Lung (tissue), 12 donors: ENCODE results near the gene GPS1. TPM values are rescaled to one million over a fixed set of nuclear protein-coding genes. Genes with fewer than 3 reads are reported as not detected.
A peak's percentile ranks its signal among the peaks of the same experiment; 100 is the strongest.

Source experiments
- ATAC-seq: fragments of 200-7000 bp; cut with Tn5 transposase; one replicate; pipeline ENCODE4 v1.9.1; 2020; ENCODE audit warnings: moderate number of reproducible peaks; ENCODE audit not compliant: insufficient read depth, low FRiP score
- DNase-seq, 3 donors: peaks; one replicate each; pipeline ENCODE4 v3.0.0-alpha.2; 2013 to 2017
- H3K27ac ChIP-seq, 2 donors: one replicate each; pipeline ENCODE4 v1.5.1; 2013; ENCODE audit warnings: mild to moderate bottlenecking in 2 of 2, moderate library complexity in 2 of 2, control low read depth in 1 of 2, inconsistent platforms in 1 of 2, low read depth in 1 of 2, low read length in 1 of 2
- H3K27me3 ChIP-seq, 3 donors: one replicate each; pipeline ENCODE4 v1.5.1; 2013; ENCODE audit warnings: low read length in 2 of 3; ENCODE audit not compliant: control insufficient read depth in 3 of 3, insufficient read depth in 3 of 3
- H3K36me3 ChIP-seq, 4 donors: one replicate each; pipeline ENCODE4 v1.5.1; 2013; ENCODE audit warnings: low read length in 4 of 4, mild to moderate bottlenecking in 1 of 4, moderate library complexity in 1 of 4; ENCODE audit not compliant: control insufficient read depth in 4 of 4, insufficient read depth in 4 of 4
- H3K4me1 ChIP-seq, 5 donors: one replicate each; pipeline ENCODE4 v1.5.1; 2013; ENCODE audit warnings: low read length in 5 of 5, mild to moderate bottlenecking in 2 of 5, moderate library complexity in 1 of 5; ENCODE audit not compliant: control insufficient read depth in 5 of 5, insufficient read depth in 5 of 5
- H3K4me3 ChIP-seq: one replicate; pipeline ENCODE4 v1.5.1; 2013; ENCODE audit warnings: mild to moderate bottlenecking, control low read depth, moderate library complexity
- H3K9ac ChIP-seq, 2 donors: one replicate each; pipeline ENCODE4 v1.5.1; 2013; ENCODE audit warnings: low read length in 2 of 2, control low read depth in 1 of 2; ENCODE audit not compliant: insufficient read depth in 1 of 2
- H3K9me3 ChIP-seq, 4 donors: one replicate each; pipeline ENCODE4 v1.5.1; 2013; ENCODE audit warnings: low read length in 3 of 4, mild to moderate bottlenecking in 1 of 4, moderate library complexity in 1 of 4; ENCODE audit not compliant: control insufficient read depth in 4 of 4, insufficient read depth in 3 of 4
- CTCF ChIP-seq: IDR thresholded peaks from 2 replicates; pipeline ENCODE4 v1.5.1; 2012; ENCODE audit warnings: mild to moderate bottlenecking; ENCODE audit errors: control extremely low read depth, extremely low read depth
- WGBS, 2 donors: extraction: QIAGEN DNeasy Blood & Tissue Kit; methylation state at CpG; one replicate each; pipeline ENCODE4 v1.1.7; 2013; 5-methylcytosine and 5-hydroxymethylcytosine counted together
- polyA plus RNA-seq, 2 donors: library from polyadenylated mRNA; stranded (reverse); fragments of 200-250 nt; gene quantifications; one replicate each; pipeline ENCODE4 v1.2.1, GENCODE V29; 2013
- total RNA-seq, 2 donors: library from RNA; depleted of rRNA in 1 of 2; stranded (reverse); fragments of >200 nt in 1 of 2; gene quantifications; one replicate each; pipeline ENCODE4 v1.2.1, GENCODE V29; 2014 to 2021
- donor health status: control.
- donor health status: control.
- donor health status: Bipolar disorder and iron deficiency.
- donor health status: healthy.
- donor health status: DM: yes; HTN: yes; CAD: no.

GPS1 gene
- total and polyA plus RNA-seq, 4 donors, result 71.0 to 102 (median 89.4) TPM

- Histone ChIP-seq H3K36me3 (peaks cover 0 to 27% (median 0%) of the 10 kb centered on the region in 4 donors), H3K4me3 (no peak overlapping the region), H3K27ac (peak overlapping the region; percentile 23 to 73), H3K27me3 (no peaks in the 10 kb centered on the region), H3K9ac (peak overlapping the region in 1 of 2 donors; percentile 39), H3K9me3 (no peaks in the 10 kb centered on the region), H3K4me1 (peaks cover 0 to 27% (median 0%) of the 10 kb centered on the region in 5 donors)
- WGBS, 2 donors, result 53 to 55% methylated on average over 15 to 22 of the region's 22 CpGs
- no peak for ATAC-seq
- TF ChIP-seq CTCF, result no peak
- DNase-seq, result peak in 2 of 3 donors; percentile 48 to 51
Observed at GRCh38 chr17:82013341-82013740, 38.4 kb upstream of the GPS1 start.

- 75 to 89% methylated on average over 16 of the region's 16 CpGs for WGBS, 2 donors
- Histone ChIP-seq H3K36me3 (peaks cover 0 to 30% (median 0%) of the 10 kb centered on the region in 4 donors), H3K27me3 (no peaks in the 10 kb centered on the region), H3K4me3 (no peak overlapping the region), H3K9me3 (no peaks in the 10 kb centered on the region), H3K27ac (peak overlapping the region; percentile 23 to 73), H3K9ac (no peak overlapping the region), H3K4me1 (peaks cover 0 to 27% (median 0%) of the 10 kb centered on the region in 5 donors)
- no peak for DNase-seq
- no peak for ATAC-seq
- TF ChIP-seq CTCF, result no peak
Observed at GRCh38 chr17:82013772-82014321, 37.9 kb upstream of the GPS1 start.

- peak in 1 of 3 donors; percentile 51 for DNase-seq
Observed at GRCh38 chr17:82014432-82014831, 37.3 kb upstream of the GPS1 start.

More at GRCh38 chr17:82014432-82014831, 37.3 kb upstream of the GPS1 start:
- Histone ChIP-seq H3K4me1 (peaks cover 0 to 27% (median 0%) of the 10 kb centered on the region in 5 donors), H3K9me3 (no peaks in the 10 kb centered on the region), H3K36me3 (peaks cover 0 to 25% (median 0%) of the 10 kb centered on the region in 4 donors), H3K27ac (peak overlapping the region in 1 of 2 donors; percentile 23), H3K9ac (no peak overlapping the region), H3K27me3 (no peaks in the 10 kb centered on the region), H3K4me3 (no peak overlapping the region)
- no peak for TF ChIP-seq CTCF
- ATAC-seq, result no peak
- 54 to 79% methylated on average over 23 of the region's 23 CpGs for WGBS, 2 donors
